ENCODE measurements around the gene NUFIP2. TPM values are rescaled to one million over a fixed set of nuclear protein-coding genes. Genes with fewer than 3 reads are reported as not detected.

Gene NUFIP2
- total RNA-seq, 6 donors from 2014 or later = 17.9 to 85.9 (median 38.4) TPM

DNA sequence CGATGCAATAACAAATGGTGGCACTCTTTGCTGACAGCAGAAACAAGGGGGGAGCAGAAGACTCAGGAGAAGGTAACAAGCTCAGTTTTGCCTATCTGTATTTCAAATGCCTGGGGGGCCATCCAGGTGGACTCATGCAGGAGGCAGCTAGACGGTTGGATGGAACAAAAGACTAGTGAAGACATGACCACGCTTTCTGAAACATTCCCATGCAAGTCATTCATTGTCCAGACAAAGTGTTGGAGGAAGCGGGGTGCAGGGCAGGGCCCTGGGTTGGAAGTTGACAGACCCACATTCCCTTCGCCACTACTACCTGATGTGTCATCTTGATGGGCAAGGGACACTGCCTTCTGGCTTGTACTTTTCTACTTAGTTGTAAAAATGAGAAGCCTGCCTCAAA is 77.1 kb downstream of the NUFIP2 start:
- no peak for ATAC-seq (ENCODE audit: low FRiP score in 2 of 2)

DNA sequence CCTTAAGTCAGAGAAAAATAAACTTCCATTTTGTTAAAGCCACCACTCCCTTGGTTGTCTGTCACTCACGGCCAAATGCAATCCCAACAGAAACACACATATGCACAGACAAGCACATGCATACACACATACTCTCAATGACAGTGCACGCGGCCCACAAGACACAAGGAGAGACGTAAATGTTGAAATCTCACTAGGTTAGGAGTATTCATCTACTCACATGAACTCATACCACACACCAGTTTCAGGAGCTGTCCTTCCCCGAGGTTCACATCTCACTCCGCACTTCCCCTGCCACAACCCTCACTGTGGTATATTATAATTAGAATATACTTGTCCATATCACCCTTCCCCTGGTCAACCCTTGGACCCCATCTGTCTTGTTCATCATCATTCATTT is 77.8 kb downstream of the NUFIP2 start:
- H3K27me3 ChIP-seq = no peaks in the 10 kb centered on the region

More for the DNA sequence above, 77.1 kb downstream of the NUFIP2 start:
- 80 to 83% methylated on average over 5 of the region's 5 CpGs for WGBS, 2 donors
- no peaks in the 10 kb centered on the region for H3K9me3 ChIP-seq
- no peaks in the 10 kb centered on the region for H3K27me3 ChIP-seq
- no peak for TF ChIP-seq POLR2AphosphoS5 (IDR thresholded peaks at IDR 0.05)
- no peak for TF ChIP-seq EP300 (IDR thresholded peaks at IDR 0.05)
- TF ChIP-seq, protein P1, sequence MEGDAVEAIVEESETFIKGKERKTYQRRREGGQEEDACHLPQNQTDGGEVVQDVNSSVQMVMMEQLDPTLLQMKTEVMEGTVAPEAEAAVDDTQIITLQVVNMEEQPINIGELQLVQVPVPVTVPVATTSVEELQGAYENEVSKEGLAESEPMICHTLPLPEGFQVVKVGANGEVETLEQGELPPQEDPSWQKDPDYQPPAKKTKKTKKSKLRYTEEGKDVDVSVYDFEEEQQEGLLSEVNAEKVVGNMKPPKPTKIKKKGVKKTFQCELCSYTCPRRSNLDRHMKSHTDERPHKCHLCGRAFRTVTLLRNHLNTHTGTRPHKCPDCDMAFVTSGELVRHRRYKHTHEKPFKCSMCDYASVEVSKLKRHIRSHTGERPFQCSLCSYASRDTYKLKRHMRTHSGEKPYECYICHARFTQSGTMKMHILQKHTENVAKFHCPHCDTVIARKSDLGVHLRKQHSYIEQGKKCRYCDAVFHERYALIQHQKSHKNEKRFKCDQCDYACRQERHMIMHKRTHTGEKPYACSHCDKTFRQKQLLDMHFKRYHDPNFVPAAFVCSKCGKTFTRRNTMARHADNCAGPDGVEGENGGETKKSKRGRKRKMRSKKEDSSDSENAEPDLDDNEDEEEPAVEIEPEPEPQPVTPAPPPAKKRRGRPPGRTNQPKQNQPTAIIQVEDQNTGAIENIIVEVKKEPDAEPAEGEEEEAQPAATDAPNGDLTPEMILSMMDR (IDR thresholded peaks at IDR 0.05) = no peak
- TF ChIP-seq POLR2A (IDR thresholded peaks at IDR 0.05) = no peak
- no peak for DNase-seq
- no peak overlapping the region for H3K4me3 ChIP-seq
- no peaks in the 10 kb centered on the region for H3K36me3 ChIP-seq
- peaks cover 7 to 8% (median 7%) of the 10 kb centered on the region in 4 donors for H3K4me1 ChIP-seq
- H3K27ac ChIP-seq = no peak overlapping the region

DNA sequence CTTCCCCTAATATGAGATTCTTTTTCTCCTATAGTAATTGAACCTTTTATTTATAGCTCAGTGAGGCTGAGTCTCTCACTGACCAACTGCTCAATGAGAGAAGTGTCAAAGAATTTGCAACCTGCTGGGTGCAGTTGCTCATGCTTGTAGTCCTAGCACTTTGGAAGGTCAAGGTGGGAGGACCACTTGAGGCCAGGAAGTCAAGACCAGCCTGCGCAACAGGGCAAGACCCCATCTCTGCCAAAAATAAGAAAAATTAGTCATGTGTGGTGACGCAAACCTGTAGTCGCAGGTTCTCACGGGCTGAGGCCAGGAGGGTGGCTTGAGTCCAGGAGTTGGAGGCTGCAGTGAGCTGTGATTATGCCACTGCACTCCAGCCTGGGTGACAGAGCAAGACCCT is 78.2 kb downstream of the NUFIP2 start:
- TF ChIP-seq POLR2AphosphoS5 (IDR thresholded peaks at IDR 0.05) (no peak), EP300 (IDR thresholded peaks at IDR 0.05) (no peak), POLR2A (IDR thresholded peaks at IDR 0.05) (no peak)
- TF ChIP-seq, protein P1 (IDR thresholded peaks at IDR 0.05) = no peak
- H3K9me3 ChIP-seq = no peaks in the 10 kb centered on the region
- H3K4me1 ChIP-seq = peaks cover 7 to 8% (median 7%) of the 10 kb centered on the region in 4 donors
- H3K27me3 ChIP-seq = no peaks in the 10 kb centered on the region
- H3K27ac ChIP-seq = no peak overlapping the region
- WGBS, 2 donors = 60 to 62% methylated on average over 4 of the region's 4 CpGs
- H3K36me3 ChIP-seq = no peaks in the 10 kb centered on the region
- ATAC-seq (ENCODE audit: low FRiP score in 2 of 2) (peak in 1 of 2 donors; percentile 60), DNase-seq (peak in 1 of 2 donors; percentile 57)
- H3K4me3 ChIP-seq = no peak overlapping the region

More for the DNA sequence above, 77.8 kb downstream of the NUFIP2 start:
- no peak overlapping the region for H3K4me3 ChIP-seq
- ATAC-seq (ENCODE audit: low FRiP score in 2 of 2) (no peak), DNase-seq (no peak)
- peaks cover 7 to 8% (median 7%) of the 10 kb centered on the region in 4 donors for H3K4me1 ChIP-seq
- no peak overlapping the region for H3K27ac ChIP-seq
- H3K9me3 ChIP-seq = no peaks in the 10 kb centered on the region
- no peaks in the 10 kb centered on the region for H3K36me3 ChIP-seq
- 78 to 81% methylated on average over 6 of the region's 6 CpGs for WGBS, 2 donors
- no peak for TF ChIP-seq POLR2AphosphoS5 (IDR thresholded peaks at IDR 0.05)
- TF ChIP-seq, protein P1 (IDR thresholded peaks at IDR 0.05) = no peak
- TF ChIP-seq EP300 (IDR thresholded peaks at IDR 0.05) = no peak
- TF ChIP-seq POLR2A (IDR thresholded peaks at IDR 0.05) = no peak

DNA sequence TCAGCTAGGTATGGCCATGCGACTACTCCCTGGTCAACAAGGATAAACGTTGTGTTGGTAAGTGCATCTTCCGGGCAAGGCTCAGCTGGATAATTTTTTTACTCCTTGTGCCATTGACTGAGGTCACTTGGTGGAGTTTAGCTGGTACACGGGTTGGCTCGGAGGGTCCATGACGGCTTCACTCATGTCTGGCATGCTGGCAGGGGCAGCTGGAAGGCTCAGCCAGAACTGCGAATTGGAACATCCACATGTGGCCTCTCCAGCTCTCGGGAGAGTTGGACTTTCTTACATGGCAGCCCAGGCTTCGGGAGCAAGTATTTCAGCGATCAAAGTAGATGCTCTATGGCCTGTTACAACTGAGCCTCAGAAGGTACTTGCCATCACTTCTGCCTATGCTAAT is 78.8 kb downstream of the NUFIP2 start:
- ATAC-seq (ENCODE audit: low FRiP score in 2 of 2) (no peak), DNase-seq (no peak)
- TF ChIP-seq POLR2A (IDR thresholded peaks at IDR 0.05) = no peak
- TF ChIP-seq POLR2AphosphoS5 (IDR thresholded peaks at IDR 0.05) = no peak
- no peak for TF ChIP-seq EP300 (IDR thresholded peaks at IDR 0.05)
- TF ChIP-seq, protein P1 (IDR thresholded peaks at IDR 0.05) = no peak
- Histone ChIP-seq H3K27ac (no peak overlapping the region), H3K27me3 (no peaks in the 10 kb centered on the region), H3K36me3 (no peaks in the 10 kb centered on the region), H3K4me1 (peaks cover 7 to 8% (median 7%) of the 10 kb centered on the region in 4 donors), H3K4me3 (no peak overlapping the region), H3K9me3 (no peaks in the 10 kb centered on the region)
- 89% methylated on average over 8 to 10 of the region's 10 CpGs for WGBS, 2 donors

Data from upper lobe of left lung (tissue), 6 donors.